H54 (cell line): ENCODE results near the gene STK10.
A peak's percentile ranks its signal among the peaks of the same experiment; 100 is the strongest.

ENCODE experiments used
- DNase-seq: peaks from one replicate; pipeline ENCODE4 v3.0.0; 2011; ENCODE audit warnings: low spot score, mixed read lengths; ENCODE audit not compliant: insufficient read length
- FAIRE-seq: peaks from 3 replicates; lab custom pipeline; 2011; peaks lifted over from hg19 to GRCh38; lab: Jason Lieb, UNC
- POLR2A ChIP-seq: IDR thresholded peaks from 2 replicates; pipeline ENCODE4 v1.6.1; 2011; ENCODE audit warnings: low read depth, mild to moderate bottlenecking, low read length

Gene STK10

DNA sequence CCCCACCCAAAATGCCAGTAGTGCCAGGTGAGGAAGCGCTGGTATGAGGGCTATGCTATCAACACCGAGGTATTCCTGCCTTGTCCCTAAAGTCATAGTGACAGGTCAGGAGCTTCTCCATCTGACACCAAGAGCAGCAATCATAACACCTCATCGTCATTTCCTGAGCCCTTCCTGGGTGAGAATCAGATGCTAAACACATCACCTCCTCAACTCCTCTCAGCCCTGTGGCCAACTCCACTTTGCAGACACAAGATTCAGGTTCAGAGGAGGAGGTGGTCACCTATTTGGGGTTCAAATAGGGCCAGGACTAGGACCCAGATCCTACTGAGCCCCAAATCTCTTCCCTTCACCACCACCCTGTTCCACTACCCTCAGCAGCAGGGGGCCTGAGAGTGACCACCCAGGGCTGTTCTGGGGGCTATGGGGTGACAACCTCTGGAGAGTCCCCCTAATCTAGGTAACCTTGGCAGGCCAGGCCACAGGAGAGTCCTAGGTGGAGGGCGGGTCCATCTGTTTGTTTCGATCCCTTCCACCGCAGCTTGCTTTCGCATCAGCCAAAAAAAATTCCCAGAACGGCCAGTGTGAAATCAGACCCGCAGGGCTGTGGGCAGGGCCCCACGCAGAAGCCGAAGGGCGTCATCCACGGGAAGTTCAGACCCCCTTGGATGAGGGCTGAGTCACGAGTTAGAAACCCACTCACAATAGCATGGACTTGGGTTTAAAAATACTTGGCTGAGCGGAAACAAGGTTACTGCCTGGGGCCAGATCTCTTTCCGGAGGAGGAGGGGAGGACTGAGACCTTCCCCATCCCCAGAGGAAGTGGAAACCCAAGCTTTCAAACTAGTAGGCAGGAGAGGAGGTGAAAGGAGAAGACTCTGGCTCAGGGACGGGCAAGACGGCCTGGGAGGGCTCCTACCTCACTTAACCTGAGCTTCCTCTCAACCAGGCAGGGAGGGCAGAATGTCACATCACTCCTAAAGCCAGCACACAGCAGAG is 8.7 kb downstream of the STK10 start:
- FAIRE-seq (no peak), DNase-seq (no peak)
- TF ChIP-seq POLR2A: no peak

DNA sequence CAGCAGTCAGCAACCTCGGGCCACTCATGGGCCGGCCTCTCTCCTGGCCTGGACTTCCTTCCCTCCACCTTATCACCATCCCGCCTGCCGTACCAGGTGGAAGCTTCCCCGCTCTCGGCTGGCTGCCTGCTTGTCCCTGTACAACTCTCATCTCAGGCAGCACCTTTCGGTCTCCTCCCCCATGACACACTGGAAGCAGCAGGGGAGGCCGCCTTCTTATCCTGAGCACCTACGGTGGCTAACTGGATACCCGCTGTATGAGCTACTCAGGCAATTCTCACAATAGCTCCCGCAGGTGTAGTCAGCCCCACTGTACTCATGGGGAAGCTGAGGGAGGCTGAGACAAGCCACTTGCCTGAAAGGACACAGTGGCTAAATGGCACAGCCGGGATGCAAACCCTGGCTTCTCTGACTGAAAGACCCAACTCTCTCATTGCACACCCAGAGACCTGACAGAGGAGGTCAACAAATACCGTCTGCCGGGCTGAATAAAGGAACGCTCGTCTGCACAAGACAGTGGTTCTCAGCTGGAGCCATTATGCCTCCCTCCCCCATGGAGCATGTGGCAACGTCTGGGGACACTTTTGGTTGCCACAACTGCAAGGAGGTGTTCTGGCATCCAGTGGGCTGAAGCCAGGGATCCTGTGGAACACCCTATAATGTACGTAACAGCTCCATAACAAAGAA is 9.6 kb downstream of the STK10 start:
- DNase-seq (no peak), FAIRE-seq (no peak)
- TF ChIP-seq POLR2A: no peak

DNA sequence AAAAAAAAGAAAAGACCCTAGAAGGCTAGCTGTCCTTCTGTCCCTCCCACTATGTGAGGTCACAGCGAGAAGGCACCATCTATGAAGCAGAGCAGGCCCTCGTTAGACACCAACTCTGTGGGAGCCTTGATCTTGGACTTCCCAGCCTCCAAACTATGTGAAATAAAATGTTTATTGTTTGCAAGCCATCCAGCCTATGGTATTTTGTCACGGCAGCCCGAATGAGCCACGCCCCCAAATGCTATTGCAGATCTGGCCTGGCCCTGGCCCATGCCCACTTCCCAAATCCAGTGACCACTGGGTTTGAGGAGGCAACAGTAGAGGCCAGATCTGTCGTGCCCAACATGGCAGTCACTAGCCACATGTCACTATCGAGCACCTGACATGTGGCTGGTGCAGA is 10.8 kb downstream of the STK10 start:
- TF ChIP-seq POLR2A: no peak
- DNase-seq (no peak), FAIRE-seq (no peak)

DNA sequence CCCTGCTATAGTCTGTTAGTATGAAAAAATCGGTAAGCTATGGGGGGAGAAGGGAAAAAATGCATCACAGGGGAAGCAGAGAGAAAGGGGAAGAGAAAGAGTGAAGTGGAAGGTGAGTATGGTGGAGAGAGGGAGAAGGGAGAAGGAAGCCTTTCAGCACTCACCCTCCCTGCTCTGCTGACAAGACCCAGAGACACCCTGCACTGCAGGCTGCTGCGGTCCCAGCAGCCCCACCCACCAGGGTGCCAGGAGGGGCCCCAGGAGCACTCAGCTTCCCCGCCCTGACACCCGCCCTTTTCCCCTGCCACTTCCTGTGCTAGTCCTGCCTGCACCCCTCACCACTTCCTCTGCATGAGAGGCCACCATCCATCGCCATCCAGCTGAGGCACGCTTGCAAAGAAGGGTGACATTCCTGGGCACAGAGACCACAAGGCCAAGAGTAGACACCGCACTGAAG is 12.7 kb downstream of the STK10 start:
- peak; percentile 26 for DNase-seq

DNA sequence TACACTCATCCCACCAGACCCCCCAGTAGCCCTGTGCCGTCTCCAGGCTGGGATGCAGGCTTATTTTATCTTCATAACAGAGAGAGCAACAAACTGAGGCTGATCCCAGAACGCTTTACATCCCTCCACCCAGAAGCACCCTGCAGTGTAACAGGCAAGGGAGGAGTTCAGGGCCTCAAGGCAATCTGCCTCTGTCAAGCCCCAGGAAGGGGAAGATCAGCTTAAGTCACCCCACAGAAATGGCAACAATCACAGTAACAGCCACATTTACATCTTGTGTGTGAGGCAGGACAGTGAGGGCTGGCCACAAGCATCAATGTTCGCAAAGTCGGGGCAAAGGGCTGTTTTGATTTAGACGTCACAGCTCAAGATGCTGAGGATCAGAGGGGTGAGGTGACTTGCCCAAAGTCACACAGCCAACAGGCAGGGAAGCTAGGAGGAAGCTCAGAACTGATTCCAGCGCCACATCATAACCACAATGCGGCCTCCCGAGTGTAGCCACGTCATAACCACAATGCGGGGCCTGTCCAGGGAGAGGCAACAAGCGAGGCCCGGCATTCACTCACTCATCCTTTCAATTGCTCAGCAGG is 14.4 kb downstream of the STK10 start:
- TF ChIP-seq POLR2A: no peak
- FAIRE-seq (peak; percentile 33), DNase-seq (peak; percentile 84)

More for the DNA sequence above, 12.7 kb downstream of the STK10 start:
- no peak for FAIRE-seq
- no peak for TF ChIP-seq POLR2A

DNA sequence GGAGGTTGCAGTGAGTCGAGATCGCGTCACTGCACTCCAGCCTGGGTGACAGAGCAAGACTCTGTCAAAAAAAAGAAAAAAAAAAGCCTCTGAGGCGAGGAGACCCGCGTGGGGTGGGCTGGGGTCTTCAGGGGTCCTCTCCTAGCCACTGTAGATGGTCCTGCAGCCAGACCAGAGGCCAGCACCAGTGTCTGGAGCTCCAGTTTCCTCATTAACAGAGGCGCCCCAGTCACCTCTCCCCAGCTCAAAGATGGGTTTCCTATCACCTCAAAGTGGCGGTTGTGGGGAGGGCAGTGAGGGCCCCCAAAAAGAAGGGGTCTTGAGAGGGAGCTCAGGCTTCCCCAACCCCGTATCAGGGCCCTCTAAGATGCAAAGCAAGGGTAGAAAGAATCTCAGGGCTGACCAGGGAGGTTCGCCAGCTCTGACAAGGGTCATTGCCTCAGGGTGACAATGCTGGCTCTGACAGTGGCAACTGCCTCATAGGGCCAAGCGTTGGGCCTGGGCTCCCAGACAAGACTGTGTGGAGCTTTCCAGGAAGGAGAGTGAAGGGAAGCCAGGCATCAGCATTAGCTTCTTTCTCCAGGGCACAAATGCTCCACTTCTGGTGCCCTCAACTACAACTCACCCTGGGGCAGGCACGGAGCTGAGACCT is 15.0 kb downstream of the STK10 start:
- no peak for FAIRE-seq

DNA sequence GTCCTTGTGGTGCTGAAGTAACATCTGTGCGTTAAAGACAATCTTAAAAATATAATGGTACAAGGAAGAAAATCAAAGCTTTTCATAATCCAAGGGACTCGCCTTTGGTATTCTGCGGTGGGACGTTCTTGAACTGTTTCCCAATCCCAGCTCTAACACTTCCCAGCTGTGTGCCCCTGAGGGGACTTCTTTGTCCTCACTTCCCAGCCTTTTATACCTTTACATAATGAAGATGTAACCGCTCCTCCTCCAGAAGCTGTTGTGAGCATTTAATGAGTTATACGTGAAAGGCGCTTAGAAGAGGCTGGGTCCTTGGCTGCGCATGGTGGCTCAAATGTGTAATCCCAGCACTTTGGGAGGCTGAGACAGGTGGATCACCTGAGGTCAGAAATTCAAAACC is 16.9 kb downstream of the STK10 start:
- no peak for TF ChIP-seq POLR2A
- FAIRE-seq: no peak

More for the DNA sequence above, 15.0 kb downstream of the STK10 start:
- DNase-seq: no peak
- no peak for TF ChIP-seq POLR2A

DNA sequence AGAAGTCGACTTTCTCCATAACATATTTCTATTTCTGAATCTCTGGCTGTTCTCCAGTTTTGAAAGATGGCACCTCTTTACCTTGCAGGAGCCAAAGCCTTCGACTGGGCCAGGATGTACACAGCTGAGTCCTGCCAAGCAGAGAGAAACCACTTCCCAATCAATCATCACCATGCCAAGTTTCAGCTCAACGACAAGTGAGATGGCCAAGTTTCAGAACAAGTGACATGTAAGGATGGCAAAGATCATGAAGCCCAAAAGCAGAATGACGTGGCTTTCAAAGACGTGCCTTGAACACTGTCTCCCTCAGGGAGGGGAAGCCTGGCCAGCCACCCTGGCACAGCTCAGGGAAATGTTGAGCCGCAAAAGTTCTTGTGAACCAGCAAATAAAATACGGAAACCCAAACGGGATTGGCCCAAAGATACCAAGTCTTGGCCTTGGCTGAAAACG is 17.7 kb downstream of the STK10 start:
- no peak for TF ChIP-seq POLR2A
- FAIRE-seq: no peak

More for the DNA sequence above, 16.9 kb downstream of the STK10 start:
- no peak for DNase-seq

DNA sequence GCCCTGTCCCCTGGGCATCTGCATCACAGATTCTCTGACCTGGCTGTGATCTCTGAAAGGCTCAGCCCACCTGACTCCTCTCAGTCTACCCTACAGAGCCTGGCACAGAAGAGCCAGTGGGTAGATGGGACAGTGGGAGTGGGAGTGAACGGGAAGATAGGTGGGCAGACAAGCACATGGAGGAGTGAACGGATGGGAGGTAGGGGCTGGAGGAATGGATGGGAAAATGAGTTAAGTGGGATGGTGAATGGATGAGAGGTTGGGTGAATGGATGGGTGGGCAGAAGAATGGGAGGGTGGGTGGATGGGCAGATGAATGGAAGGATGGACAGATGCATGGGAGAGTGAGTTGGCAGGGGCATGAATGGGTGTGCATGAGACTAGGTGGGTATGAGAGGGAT is 18.8 kb downstream of the STK10 start:
- no peak for TF ChIP-seq POLR2A
- FAIRE-seq (no peak), DNase-seq (no peak)

More for the DNA sequence above, 17.7 kb downstream of the STK10 start:
- DNase-seq: no peak

DNA sequence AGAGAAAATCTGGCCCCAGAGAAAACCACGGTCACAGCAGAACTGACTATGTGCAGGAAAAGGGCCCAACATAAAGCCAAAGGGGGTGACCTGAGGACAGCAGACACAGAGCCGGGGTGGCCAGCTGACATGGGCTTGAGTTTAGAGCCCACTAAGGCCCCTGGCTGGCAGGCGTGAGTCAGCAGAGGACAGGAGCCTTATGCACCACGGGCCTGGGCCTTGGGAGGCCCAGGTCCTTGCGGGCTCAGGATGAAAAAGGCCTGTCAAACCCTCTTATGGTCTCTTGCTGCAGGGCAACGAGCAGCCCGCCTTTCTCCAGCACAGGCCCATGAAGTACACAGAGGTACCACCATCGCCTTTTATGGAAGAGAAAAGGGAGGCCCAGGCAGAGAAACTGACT is 19.7 kb downstream of the STK10 start:
- no peak for FAIRE-seq
- no peak for TF ChIP-seq POLR2A
- no peak for DNase-seq

DNA sequence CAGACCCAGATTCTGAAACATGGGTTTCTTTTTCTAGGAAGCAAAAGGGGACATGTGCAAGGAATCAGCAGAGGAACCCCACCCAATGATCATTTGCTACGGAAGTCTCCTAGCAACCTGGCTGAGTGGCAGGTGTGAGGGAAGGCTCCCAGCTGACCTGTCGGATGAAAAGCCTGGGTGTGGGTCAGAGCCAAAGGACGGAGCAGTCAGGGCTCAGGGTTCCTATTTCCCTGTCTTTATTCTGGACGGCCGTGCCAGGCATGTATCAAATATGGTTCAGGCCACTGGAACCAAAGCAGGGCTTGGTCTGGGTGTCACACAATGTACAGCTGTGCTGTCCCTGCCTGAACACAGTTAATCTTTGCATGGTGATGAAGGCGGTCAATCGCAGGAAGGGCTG is 20.1 kb downstream of the STK10 start:
- FAIRE-seq (no peak), DNase-seq (no peak)
- TF ChIP-seq POLR2A: no peak

DNA sequence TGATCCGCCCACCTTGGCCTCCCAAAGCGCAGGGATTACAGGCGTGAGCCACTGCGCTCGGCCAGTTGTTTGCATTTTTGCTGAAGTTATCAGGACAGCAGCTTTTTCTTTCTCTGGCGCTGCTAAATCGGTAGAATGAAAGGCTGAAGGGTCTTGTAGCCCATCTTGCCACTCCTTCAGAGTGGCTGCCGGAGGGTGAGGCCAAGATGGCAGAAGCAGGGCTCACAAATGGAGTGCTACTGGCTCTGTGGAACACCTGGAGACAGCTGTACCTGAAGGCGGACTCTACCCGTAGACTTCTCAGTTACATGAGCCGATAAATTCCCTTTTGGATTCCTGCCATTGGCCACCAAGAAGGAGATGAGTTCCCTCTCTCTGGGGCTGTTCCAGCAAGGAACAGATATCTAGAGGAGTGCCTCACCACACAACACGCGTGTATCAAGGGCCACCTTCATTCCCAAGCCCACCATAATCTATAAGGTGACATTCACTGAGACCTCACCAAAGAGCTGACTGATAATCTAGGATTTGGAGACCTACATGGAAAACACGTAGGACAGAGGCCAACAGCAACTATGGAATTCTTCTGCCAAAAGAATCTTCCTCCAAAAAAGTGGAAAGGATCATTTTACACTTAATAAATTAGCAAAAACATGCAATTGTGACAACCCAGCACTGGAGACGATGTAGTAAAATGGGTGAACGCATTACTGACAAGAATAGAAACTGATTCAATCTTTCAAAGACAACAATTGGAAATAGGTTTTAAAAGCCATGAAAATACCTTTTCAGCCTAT is 21.8 kb downstream of the STK10 start:
- DNase-seq: no peak
- TF ChIP-seq POLR2A: no peak
- no peak for FAIRE-seq
